Calu3 (cell line): Measurements from ENCODE around the gene HEMGN. TPM values are rescaled to one million over a fixed set of nuclear protein-coding genes. Genes with fewer than 3 reads are reported as not detected.

Experiments
- BruUV-seq: library from RNA; stranded (reverse); fragments of 400-500 nt; replicated peaks from 2 replicates; lab custom pipeline; 2021; lab: Mats Ljungman, UMichigan
- CTCF ChIA-PET: fragments of 300-600 bp; sonication (Branson Sonifier 250); formaldehyde crosslinking; loops from one replicate; lab custom pipeline; 2022; ENCODE audit warnings: antibody characterized with exemption; lab: Charles Lee
- DNase-seq: peaks from one replicate; pipeline ENCODE4 v3.0.0; 2022
- H3K27ac Mint-ChIP-seq: one replicate; pipeline ENCODE4 v1.8.0; 2022; ENCODE audit warnings: mixed read lengths; ENCODE audit not compliant: unreplicated experiment
- H3K27me3 Mint-ChIP-seq: one replicate; pipeline ENCODE4 v1.8.0; 2022; ENCODE audit warnings: mixed read lengths; ENCODE audit not compliant: unreplicated experiment
- H3K36me3 Mint-ChIP-seq: one replicate; pipeline ENCODE4 v1.8.0; 2022; ENCODE audit warnings: mild to moderate bottlenecking, moderate library complexity, mixed read lengths; ENCODE audit not compliant: insufficient read depth, unreplicated experiment
- H3K4me1 Mint-ChIP-seq: one replicate; pipeline ENCODE4 v1.8.0; 2022; ENCODE audit warnings: mild to moderate bottlenecking, low read depth, mixed read lengths; ENCODE audit not compliant: unreplicated experiment
- H3K4me3 Mint-ChIP-seq: one replicate; pipeline ENCODE4 v1.8.0; 2022; ENCODE audit warnings: mild to moderate bottlenecking, low read depth, moderate library complexity, mixed read lengths; ENCODE audit not compliant: unreplicated experiment
- H3K9me3 Mint-ChIP-seq: one replicate; pipeline ENCODE4 v1.8.0; 2022; ENCODE audit warnings: low read depth, mixed read lengths; ENCODE audit not compliant: unreplicated experiment
- intact Hi-C: fragments of 100-400 bp; cut with micrococcal nuclease; formaldehyde crosslinking; loops from one replicate; pipeline ENCODE4 v1.10.0; 2022; ENCODE audit not compliant: unreplicated experiment
- total RNA-seq: library from RNA; stranded (reverse); gene quantifications from 2 replicates; pipeline ENCODE4 v1.2.3, GENCODE V29; 2022
- TF ChIP-seq, protein P1 (sequence below): fragments of 200-600 bp; IDR thresholded peaks from one replicate; pipeline ENCODE4 v1.8.0; 2022; ENCODE audit warnings: antibody characterized with exemption; ENCODE audit not compliant: unreplicated experiment

HEMGN gene
- total RNA-seq, 1 experiment from 2014 or later: not detected

DNA sequence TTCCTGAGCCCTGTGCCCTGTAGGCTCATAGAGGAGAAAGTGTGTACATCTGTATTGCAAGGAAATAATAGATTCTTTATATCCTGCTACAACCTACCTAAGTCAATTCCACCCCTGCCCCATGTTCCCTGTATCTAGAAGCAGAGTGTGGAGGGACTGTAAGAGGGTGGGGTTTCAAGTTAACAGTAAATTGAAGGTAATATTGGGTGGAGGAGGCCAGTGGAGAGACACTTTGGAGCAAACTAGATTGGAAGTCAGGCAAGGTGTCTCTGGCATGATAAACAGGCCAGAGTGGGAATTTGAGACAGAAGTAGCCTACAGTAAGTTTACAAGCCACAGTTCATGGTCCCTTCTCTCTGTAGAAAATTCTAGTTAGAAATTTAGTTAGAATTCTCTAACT lies 2.3 kb upstream of the HEMGN start:
- TF ChIP-seq, protein P1, sequence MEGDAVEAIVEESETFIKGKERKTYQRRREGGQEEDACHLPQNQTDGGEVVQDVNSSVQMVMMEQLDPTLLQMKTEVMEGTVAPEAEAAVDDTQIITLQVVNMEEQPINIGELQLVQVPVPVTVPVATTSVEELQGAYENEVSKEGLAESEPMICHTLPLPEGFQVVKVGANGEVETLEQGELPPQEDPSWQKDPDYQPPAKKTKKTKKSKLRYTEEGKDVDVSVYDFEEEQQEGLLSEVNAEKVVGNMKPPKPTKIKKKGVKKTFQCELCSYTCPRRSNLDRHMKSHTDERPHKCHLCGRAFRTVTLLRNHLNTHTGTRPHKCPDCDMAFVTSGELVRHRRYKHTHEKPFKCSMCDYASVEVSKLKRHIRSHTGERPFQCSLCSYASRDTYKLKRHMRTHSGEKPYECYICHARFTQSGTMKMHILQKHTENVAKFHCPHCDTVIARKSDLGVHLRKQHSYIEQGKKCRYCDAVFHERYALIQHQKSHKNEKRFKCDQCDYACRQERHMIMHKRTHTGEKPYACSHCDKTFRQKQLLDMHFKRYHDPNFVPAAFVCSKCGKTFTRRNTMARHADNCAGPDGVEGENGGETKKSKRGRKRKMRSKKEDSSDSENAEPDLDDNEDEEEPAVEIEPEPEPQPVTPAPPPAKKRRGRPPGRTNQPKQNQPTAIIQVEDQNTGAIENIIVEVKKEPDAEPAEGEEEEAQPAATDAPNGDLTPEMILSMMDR: no peak
- Mint-ChIP-seq H3K9me3 (no peaks in the 10 kb centered on the region), H3K4me1 (no peaks in the 10 kb centered on the region), H3K27me3 (peaks cover 43% of the 10 kb centered on the region), H3K36me3 (no peaks in the 10 kb centered on the region), H3K27ac (no peak overlapping the region), H3K4me3 (no peak overlapping the region)
- BruUV-seq: no TSS peak
- intact Hi-C loops: no loop called here
- CTCF ChIA-PET: no interaction called here
- DNase-seq: no peak

DNA sequence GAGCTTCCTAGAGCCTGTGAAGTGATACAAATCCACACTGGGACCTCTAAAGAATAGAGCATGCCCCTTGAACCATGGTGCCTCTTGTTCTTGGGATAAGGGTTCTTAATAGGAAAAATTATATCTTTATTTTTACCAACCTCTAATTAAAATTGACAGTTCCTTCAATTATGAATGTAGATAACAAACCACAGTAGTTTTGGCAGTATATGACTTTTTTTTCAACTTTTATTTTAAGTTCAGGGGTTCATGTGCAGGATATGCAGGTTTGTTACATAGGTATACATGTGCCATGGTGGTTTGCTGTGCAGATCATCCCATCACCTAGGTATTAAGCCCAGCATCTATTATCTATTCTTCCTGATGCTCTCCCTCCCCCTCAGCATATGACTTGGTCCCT lies 974 bp downstream of the HEMGN start:
- H3K4me3 Mint-ChIP-seq: no peak overlapping the region
- no peaks in the 10 kb centered on the region for H3K4me1 Mint-ChIP-seq
- TF ChIP-seq, protein P1: no peak
- CTCF ChIA-PET: interaction anchor here (0.6 kb wide), 1 partner anchor 722 kb away, joined by 3 read pairs; no protein-coding TSS in a partner anchor
- H3K9me3 Mint-ChIP-seq: no peaks in the 10 kb centered on the region
- H3K27me3 Mint-ChIP-seq: peaks cover 55% of the 10 kb centered on the region
- H3K27ac Mint-ChIP-seq: no peak overlapping the region
- no TSS peak for BruUV-seq
- intact Hi-C loops: no loop called here
- H3K36me3 Mint-ChIP-seq: no peaks in the 10 kb centered on the region
- DNase-seq: no peak

DNA sequence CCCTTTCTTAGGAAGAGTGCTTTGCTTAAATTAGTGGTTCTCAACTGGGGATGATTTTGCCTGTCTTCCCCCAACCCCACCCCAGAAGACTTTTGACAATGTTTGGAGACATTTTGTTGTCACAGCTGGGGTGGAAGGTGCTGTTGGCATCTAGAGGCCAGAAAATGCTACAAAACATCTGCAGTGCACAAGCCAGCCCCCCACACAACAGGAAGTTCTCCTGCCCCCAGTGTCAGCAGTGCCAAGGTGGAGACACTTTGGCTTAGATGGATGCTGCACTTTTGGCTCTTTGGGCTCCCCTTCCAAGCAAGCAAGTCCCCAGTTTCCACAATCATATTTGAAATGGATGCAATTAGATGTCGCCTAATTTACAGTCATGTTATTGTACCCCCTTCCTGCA lies 2.7 kb downstream of the HEMGN start:
- Mint-ChIP-seq H3K4me3 (no peak overlapping the region), H3K27ac (no peak overlapping the region), H3K36me3 (no peaks in the 10 kb centered on the region), H3K9me3 (no peaks in the 10 kb centered on the region), H3K4me1 (no peaks in the 10 kb centered on the region), H3K27me3 (peaks cover 51% of the 10 kb centered on the region)
- CTCF ChIA-PET: no interaction called here
- no peak for DNase-seq
- no TSS peak for BruUV-seq
- intact Hi-C loops: no loop called here
- TF ChIP-seq, protein P1: no peak

DNA sequence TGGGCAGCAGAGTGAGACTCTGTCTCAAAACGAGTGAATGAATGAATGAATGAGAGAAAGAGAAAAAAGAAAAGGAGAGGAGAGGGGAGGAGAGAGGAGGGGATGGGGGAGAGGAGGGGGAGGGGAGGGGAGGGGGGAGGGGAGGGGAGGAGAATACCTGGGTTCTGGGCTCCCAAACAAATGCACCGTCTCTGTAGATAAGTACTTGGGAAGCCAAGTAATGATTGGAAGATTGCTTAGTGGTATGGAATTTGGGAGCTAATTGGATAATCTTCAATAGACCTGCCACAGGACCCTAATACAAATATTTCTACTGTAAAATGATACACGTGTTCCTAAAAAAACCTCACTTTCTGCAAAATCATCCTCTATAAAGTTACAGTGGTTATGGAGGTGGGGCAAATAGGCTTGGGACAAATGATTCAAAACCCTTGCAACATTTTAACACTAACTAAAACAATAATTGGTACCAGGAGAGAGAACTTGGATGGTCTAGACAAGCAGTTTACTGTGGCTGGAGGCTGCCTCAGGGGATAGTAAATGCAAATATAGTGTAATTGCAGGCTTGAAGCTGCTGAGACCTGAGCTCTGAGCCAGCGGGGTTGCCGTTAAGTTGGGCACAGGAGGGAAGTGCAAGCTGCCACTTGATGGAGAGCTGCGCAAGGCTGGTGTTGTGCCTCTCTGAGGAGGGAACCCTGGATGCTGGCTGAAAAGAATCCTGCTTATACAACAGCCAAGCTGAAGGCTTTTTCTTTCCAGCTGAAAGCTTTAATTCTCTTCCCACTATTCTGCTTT lies 3.5 kb downstream of the HEMGN start:
- peaks cover 57% of the 10 kb centered on the region for H3K27me3 Mint-ChIP-seq
- intact Hi-C loops: no loop called here
- CTCF ChIA-PET: no interaction called here
- no peaks in the 10 kb centered on the region for H3K9me3 Mint-ChIP-seq
- H3K36me3 Mint-ChIP-seq: no peaks in the 10 kb centered on the region
- BruUV-seq: no TSS peak
- H3K4me1 Mint-ChIP-seq: no peaks in the 10 kb centered on the region
- DNase-seq: no peak
- TF ChIP-seq, protein P1: no peak
- no peak overlapping the region for H3K27ac Mint-ChIP-seq
- H3K4me3 Mint-ChIP-seq: no peak overlapping the region
